Skin of body (tissue), 2 donors: ENCODE measurements around the gene PLA2G4D. TPM values are rescaled to one million over a fixed set of nuclear protein-coding genes. Genes with fewer than 3 reads are reported as not detected.
A peak's percentile ranks its signal among the peaks of the same experiment; 100 is the strongest.

Source experiments
- DNase-seq: peaks from one replicate; lab custom pipeline; 2025; lab: John Stamatoyannopoulos, UW
- total RNA-seq: library from RNA; depleted of rRNA; stranded (reverse); fragments of >200 nt; gene quantifications from one replicate; pipeline ENCODE4 v1.2.3, GENCODE V29; 2014

Gene PLA2G4D
- total RNA-seq, 1 donor from 2014 or later, result 4.8 TPM

DNA sequence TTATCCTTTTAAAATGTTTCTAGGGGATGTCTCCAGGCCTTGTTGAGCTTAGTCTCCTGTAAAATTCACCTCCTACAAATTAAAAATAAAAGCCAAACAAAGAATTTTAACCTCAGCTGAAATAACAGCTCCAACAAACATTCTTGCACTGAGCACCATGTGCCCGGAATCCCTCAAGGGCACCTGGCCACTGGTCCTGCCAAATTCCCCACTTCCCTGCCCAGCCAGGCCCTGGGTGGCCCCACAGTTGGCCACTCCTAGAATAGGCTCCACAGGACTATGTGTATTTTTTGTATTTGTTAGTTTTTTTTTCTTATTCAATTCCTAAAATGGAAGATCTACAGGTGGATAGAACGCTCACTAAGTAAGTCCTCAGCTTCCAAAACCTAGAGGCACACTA is 40.4 kb downstream of the PLA2G4D start:
- DNase-seq, result no peak

DNA sequence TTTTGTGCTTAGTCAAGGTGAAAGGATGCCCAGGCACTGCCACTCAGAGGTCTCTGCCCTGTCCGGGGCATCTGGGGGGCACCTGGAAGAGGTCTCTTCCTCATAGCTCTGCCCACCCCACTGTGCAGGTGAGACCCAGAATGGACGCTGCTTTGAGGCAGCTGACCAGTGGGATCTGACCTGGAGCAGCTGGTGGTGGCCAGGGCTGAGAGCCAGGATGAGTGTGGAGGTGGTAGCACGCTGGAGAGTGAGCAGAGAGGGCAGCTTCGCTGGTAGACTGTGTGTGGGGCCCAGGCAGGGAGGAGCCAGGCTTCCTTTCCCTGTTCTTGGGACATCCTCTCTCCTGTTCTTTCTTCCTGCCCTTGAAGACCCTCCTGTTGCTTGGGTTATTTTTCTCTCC is 41.4 kb downstream of the PLA2G4D start:
- DNase-seq, result no peak

DNA sequence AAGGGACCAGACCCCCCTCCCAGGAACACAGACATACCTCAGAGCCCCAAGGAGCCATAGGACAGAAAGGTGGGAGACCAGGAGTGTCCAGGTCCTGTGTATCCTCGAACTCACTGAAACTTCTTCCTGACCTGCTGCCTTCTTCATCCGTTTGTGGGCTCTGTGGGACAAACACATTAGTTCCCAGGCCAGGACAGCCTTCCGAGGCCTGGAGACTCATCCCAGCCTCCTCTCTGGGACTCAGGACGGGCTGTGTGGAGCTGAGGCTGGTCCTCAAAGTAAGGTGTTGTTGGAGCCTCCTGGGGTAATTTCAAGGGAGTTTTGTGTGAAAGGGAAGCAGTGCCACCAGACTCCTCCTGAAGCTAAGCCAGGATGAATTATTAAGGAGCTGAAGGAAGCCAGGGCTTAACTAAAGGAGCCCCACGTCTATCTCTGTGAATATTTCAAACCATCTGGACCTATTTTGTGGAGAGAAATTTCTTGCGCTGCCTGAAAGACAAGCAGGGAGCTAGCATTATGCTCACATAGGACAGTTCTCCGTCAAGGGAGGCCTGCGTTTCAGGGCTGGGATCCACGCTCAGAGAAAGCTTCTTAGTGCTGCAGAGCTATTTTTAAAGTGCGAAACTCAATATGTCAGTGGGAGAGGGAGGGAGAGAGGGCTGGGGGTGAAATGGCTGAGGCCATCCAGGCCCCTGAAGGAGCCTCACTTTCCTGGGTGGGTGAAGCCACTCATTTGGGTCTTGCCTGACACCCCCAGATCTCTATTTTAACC is 43.7 kb downstream of the PLA2G4D start:
- DNase-seq, result peak; percentile 17

DNA sequence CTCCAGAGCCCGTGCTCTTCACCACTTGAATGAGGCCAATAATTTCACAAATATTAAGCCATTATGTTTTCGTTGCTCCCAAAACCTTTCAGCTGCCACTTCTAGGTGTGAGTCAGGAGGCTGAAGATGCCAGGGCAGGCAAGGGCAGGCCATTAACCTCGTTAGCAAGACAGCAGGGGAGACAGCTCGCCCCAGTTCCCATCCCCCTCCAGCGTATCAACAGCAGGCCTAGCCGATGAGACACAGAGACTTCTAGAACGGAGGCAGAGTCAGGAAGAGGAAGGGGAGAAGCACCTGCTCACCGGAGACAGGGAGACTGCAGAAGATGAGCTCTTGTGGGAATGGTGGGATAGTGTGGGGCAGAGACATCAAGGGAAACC is 45.6 kb downstream of the PLA2G4D start:
- DNase-seq, result no peak

DNA sequence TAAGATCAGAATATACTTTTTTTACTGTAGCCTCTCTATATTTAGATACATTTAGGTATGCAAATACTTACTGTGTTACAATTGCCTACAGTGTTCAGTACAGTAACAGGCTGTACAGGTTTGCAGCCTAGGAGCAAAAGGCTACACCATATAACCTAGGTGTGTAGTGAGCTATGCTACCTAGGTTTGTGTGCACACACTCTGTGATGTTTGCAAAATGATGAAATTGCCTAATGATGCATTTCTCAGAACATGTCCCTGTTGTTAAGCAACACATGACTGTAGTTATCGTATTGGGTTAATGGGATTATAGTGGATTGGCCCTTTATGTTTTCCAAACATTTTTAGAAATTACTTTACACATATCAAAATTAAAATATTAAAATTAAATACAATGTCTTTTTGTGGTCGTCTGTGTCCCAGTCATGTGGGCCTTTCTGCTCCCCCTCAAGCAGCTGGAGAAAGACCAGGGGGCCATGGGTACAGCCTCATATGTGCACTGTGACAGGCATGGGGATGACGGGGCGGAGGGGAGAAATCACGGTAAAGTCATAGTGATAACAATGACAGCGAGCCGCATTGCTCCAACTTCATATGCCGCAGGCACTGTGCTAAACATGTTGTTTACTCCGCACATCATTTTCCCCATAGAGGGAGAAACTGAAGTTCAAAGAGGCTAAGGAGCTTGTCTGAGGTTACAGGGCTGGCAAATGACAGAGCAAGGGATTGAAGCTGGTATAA is 46.1 kb downstream of the PLA2G4D start:
- DNase-seq, result no peak

DNA sequence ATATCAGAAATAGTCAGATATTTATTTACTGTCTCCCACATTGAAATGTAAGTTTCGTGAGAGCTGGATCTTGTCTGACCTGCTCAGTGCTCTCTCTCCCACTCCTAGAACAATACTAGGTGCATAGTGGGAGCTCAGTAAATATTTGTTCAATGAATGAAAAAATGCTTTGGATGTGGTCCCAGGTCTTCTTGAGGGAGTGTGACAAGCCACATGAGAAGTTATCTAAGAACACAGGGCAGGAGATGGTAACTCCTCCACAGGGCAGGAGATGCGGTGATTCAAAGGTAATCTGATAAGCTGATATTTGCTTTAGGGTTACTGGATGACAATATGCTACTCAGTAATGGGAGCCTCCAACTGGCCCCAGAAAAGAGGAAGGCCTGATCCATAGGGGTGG is 47.8 kb downstream of the PLA2G4D start:
- DNase-seq, result no peak

DNA sequence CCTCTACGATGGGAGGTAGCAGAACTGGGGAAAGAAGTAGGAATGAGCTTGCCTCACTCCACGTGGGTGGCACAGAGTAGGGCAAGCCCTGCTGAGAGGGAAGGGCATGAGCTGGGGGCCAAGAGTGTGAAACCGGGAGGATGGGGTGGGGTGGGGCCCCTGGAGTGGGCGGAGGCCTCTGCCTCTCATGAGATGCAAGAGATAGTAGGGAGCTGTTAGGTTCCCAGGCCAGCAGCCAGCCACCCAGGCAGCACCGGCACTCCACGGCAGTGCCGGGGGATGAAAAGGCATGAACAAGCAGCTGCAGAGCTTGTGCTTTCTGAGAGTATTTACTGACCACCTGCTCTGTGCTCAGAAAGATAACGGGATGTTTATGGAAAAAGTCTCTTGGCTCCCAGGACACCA is 49.1 kb downstream of the PLA2G4D start:
- DNase-seq, result no peak

DNA sequence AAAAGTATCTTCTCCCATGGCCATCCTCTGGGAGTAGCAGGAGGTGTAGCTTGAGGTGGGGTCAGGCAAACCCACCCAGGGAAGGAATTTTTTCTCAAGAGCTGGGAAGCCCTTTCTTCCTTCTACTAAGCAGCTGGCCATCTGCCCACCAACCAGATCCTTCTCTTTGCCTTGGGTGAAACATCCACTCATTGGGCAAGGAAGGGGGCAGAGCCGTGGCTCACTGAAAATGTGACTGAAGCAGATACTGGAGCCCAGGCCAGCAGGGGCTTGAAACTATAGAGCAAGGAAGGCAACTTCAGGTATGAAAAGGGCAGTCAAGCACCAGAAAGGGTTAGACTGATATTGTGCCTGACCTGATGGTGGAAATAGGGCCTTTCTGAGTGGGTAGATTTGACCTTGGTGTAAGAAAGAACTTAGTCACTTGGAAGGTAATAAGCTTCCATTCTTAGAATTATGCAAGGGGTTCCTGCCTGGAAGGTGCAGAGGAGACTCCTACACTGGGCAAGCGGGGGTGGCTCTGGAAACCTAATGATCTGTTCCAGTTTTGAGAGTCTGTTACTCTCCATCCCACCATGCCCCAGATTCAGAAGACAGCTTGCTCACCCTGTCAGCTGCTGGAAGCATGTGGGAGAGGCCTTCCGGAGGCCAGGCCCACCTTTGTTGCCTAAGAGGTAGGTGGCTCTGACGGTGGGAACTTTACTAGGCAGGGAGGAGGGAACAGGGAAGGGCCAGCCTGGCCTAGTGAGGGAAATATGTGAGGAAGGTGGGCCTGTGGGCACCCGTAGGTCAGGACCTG is 51.6 kb downstream of the PLA2G4D start:
- no peak for DNase-seq

DNA sequence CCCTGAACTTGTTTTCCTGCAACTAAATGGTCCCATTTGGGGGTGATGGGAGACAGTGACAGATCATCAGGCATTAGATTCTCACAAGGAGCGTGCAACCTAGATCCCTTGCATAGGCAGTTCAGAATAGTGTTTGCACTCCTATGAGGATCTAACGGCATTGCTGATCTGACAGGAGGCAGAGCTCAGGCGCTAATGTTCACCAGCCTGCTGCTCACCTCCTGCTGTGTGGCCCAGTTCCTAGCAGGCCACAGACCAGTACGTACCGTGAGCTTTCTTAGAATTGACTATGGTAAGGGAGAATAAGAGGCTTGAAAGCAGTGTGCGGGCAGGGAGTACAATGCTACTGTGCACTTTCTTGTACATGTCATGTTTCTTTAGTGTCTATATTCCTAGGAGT is 56.0 kb downstream of the PLA2G4D start:
- no peak for DNase-seq

DNA sequence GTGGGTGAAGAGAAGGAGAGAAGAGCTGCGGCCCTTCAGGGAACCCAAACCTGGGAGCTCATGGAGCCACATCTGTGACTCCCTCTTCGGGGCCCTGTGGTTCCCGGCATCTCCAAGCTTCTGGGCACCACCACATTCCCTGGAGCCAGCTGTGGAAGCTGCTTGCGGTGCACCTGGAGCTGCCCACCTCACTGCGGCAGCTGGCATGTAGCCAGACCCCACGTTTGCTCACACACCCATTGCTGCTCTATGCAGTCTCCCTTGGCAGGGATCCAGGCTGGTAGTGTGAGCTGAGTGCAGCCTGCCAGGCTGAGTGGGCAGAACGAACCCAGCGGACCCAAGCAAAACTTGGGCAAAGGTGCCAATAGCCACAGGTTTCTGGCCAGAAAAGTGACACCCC is 56.7 kb downstream of the PLA2G4D start:
- DNase-seq, result no peak

DNA sequence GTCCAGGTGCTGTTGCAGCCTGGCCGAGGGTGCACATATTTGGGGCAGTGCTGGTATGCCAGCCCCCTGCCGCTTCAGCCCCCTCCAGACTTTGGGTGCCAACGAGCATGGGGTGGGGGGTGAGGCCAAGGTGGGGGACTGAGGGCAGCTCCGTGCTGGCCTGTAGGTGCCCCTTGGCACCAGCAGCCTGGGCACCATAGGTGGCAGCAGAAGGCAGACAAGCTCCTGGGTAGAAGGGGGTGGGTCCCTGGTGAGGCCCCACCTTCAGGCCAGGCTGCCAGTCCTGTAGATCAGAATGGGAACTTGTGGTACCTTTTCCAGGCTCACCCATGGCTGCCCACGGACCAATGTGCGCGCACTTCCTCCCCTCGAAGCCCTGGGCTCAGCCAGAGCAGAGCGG is 57.4 kb downstream of the PLA2G4D start:
- DNase-seq, result no peak

DNA sequence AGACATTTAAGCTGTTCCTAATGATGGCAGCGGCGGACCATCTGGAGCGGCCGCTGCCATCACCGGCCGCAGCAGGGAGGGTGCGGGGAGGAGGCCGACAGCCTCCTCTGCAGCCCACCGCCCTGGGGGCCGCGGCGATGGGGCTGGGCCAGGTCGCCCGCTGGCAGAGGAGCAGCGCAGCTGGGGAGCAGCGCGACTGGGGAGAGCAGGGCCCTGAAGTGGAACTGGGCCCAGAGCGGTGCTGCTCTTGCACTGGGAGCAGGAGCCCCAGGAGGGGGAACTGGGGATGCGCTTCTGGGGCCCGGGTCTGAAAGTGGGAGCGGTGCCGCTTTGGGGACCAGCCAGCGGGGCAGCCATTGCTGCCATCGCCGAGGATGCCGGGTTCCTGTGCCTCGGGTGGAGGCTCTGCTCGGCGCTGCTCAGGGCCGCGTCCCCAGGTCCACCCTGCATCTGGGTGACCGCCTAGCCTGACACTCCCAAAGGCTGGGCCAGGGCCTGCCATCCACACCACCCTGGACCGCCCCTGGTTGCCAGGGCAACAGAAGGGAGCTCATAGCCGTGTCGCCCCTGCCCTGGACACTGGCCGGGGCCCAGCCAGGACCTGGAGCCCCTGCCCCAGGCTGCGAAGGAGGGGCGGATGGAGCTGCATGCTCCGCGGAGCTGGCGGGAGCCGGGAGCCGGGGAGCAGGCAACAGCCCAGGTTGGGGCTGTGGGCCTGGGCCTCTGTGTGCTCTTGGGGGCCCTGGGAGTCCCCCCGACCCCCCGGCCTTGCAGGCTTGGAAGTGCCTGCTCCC is 58.1 kb downstream of the PLA2G4D start:
- DNase-seq, result no peak

DNA sequence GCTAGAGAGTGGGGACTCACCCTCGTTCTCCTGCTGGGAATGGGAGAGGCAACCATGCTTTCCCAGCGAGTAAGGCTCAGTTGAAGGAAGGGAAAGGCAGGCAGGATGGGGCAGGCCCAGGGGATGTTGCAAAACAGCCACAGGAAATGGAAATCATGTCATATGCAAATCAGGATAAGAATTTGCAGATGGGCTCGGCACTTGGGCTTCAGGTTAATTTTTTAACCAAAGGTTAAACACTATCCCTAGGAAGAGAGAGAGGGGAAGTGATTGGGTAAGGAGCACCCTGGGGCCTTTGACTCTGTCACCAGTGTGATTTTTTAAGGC is 59.0 kb downstream of the PLA2G4D start:
- no peak for DNase-seq

DNA sequence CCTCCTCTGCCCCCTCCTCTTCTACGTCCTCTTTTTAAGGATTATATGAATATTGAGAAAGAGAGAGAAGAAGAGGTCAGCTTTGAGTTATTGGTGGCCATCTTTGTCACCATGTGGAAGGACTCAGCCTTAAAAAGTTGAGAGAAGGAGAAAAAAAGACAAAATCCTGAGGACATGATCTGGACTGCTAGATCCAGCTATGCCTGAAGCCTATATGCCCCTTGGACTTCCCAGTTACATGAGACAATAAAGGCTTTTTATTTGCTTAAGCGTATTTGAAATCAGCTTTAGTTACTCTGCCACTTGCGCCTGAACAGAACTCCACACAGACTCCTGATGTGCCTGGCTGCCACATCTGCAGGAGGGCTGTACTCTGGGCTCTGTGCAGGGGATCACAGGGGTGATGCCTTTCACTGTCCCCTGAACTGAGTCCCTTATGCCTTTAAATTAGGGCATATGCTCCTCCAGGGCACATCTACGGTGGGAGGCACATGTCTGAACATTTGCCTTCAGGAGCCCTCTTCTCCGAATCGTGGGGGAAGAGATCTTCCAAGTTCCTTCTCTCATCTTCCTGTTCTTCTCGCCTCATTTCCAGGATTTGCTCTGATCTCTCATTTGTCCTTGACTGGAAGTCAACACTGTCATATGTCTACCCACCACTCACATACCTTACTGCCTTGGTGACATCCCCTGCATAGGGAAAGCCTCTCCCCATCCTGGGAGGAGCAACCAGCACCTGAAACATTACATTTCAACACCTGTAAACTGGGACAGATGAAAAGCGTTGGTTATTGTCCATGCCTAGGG is 59.5 kb downstream of the PLA2G4D start:
- no peak for DNase-seq

DNA sequence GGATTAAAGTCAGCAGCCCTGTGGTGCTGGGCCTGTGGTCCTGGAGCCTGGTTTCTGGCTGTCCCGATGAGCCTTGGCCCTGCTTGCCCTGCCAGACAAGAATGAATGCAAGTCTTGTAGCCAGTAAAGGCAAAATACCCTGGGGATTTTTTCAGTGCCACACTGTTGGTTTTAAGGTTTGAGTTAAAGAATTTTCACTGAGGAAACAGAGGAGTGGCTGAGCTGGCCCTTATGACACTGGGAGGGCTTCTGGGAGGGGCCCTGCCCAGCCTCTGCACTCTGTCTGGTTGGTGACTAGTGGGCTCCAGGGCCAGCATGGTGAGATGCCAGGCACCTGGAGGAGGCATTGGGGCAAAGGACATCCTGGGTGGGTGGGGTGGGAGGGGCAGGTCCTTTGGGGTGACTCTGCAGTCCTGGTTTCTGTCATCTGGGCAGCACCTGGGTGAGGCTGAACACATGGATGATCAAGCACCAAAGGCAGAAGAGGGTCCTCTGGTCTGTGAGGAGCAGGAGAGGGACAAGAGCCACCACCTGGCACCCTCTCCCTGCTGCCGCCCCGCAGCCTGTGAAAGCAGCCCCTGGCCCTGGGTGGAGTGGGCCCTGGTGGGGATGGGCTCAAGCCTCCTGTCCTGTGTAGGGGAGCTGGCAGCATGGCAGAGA is 61.0 kb downstream of the PLA2G4D start:
- no peak for DNase-seq

DNA sequence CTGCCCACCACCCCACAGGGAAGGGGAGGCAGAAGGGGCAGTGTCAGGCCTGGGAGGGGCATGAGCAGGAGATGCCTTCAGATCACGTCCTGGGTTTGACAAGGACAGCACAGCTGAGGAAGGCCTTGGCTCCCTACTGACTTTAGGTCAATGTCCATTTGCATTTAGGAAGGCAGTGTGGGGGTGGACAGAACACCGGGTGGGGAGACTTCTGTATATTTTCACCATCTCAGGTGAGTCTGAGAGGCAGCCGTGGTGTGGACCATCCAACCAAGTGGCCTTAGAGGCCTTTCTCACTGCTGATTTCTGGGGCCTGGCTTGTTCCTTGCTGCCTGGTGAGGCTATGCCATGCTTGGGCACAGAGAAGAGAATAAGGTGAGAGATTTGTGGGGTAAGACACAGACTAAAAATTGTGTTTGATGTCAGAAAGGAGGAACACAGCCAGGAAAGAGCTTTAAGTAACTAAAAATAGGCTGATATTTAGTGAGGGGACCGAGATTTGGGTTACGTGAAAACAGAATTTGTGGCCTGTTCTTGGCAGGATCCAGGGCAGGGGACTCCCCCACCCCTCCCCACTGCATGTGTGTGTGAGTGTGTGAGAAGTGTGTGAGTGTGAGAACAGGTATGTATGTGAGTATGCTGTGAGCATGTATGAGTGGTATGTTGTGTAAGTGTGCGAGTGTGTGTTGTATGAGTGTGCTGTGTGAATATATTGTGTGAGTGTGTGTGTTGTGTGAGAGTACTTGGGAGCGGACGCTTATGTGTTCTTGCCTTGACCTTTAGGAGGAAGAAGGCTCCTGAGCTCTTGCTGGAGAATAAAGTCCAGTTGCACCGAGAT is 61.8 kb downstream of the PLA2G4D start:
- DNase-seq, result no peak

DNA sequence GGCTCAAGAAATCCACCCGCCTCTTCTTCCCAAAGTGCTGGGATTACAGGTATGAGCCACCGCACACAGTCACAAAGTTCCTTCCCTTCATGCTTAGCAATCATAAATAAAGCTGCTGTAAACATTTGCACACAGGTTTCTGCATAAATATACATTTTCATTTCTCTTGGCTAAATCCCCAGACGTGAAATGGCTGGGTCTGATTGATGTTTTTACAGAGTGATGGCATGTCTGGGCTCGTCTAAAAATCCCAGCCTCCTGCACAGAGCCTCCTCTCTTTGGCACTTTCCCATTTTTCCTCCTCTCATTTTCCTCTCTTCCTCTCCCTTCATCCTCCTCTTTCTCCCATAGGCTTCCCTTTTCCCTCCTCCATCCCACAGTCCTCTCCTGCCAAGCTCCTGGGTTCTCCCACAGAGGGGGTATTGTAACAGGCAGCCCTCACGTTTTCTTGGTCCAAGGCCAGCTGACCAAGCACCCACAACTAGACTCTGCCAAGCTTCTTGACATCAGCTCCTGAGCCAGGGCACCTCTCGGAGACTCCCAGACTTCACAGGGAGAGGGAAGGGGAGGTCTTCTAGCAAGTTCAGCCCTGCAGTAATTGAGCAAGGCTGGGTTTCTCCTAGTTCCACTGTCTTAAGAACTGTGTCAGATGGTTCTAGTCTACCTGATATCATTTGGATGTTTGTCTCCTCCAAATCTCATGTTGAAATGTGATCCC is 63.0 kb downstream of the PLA2G4D start:
- DNase-seq, result no peak

DNA sequence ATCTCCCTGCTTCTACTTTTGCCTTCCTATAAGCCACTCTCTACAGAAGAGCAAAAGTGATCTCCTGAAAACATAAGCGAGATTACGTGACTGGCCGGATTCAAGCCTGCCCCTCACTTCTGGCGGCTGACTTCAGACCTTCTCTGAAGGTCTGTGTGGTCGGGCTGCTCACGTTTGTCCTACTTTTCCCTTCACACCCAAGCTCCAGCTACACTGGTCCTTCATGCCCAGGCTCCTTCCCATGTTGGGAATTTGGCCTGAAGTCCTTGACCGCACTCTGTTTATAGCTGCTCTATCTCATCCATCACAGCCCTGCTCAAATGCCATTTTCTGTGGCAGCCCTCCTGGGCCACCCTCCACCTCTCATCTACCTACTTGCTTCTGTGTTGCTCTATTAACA is 66.8 kb downstream of the PLA2G4D start:
- no peak for DNase-seq

DNA sequence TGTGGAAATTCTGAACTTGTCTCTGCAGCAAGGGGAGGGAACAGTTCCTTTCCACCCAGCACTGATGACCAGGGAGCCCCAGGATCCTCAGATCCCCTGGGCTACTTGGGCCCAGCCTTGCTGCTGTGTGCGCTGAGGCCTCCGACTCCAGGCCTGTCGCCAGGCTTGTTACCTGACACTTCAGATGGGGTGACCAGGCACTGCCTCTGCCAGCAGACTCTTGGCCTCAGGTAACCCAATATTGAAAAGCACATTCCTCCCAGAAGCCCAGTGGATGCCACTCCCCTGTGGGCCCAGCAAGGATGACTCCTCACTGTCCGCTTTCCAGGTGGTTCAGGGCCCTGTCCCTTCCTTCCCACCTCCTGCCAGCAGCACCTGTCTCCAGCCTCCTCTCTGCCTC is 70.1 kb downstream of the PLA2G4D start:
- DNase-seq, result no peak
